Skin of body (tissue), 2 donors: ENCODE results near the gene GALNT9. TPM values are rescaled to one million over a fixed set of nuclear protein-coding genes. Genes with fewer than 3 reads are reported as not detected.
A peak's percentile ranks its signal among the peaks of the same experiment; 100 is the strongest.

Source experiments
- DNase-seq: peaks from one replicate; lab custom pipeline; 2025; lab: John Stamatoyannopoulos, UW
- total RNA-seq: library from RNA; depleted of rRNA; stranded (reverse); fragments of >200 nt; gene quantifications from one replicate; pipeline ENCODE4 v1.2.3, GENCODE V29; 2014

The GALNT9 gene
- total RNA-seq, 1 donor from 2014 or later: 0.20 TPM

DNA sequence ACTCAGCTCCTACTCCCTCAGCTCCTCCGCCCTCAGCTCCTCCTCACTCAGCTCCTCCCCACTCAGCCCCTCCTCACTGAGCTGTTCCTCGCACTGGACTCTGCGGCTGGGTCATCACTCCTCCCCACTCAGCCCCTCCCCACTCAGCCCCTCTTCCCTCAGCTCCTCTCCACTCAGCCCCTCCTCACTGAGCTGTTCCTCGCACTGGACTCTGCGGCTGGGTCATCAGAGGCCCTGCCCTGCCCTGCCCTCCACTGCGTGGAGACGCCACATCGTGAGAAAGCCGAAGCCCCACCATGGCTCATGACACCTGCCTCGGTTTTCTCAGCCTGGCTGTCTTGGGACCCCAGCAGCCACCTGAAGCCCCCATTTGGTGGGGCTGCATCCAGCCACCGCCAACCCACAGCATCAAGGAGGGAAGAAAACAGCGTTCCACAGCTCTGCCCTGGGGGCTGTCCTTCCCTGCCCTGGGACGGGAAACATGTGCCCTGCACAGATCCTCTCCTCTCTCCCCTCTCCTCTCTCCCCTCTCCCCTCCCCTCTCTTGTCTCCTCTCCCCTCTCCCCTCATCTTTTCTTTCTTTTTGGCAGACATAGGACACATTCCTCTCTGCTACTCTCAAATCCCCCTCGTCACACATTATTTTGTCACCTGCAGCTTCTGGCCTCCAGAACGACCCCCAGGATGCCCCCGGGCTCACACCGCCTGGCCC is 167.4 kb downstream of the GALNT9 start:
- no peak for DNase-seq

DNA sequence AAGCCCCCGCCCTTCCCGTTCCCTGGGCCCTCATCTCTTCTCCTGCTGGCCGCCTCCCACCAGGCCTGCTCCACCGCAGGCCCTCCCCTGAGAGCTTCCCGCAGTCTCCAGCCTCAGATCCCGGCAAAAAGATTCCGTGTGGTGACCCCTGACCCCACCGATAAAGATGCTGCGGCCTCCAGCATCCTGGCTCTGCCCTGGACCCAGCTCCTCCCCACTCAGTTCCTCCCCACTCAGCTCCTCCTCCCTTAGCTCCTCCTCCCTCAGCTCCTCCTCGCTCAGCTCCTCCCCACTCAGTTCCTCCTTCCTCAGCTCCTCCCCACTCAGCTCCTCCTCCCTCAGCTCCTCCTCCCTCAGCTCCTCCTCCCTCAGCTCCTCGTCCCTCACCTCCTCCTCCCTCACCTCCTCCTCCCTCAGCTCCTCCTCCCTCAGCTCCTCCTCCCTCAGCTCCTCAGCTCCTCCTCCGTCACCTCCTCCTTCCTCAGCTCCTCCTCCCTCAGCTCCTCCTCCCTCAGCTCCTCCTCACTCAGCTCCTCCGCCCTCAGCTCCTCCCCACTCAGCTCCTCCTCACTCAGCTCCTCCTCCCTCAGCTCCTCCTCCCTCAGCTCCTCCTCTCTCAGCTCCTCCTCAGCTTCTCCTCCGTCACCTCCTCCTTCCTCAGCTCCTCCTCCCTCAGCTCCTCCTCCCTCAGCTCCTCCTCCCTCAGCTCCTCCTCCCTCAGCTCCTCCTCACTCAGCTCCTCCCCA is 168.2 kb downstream of the GALNT9 start:
- no peak for DNase-seq

DNA sequence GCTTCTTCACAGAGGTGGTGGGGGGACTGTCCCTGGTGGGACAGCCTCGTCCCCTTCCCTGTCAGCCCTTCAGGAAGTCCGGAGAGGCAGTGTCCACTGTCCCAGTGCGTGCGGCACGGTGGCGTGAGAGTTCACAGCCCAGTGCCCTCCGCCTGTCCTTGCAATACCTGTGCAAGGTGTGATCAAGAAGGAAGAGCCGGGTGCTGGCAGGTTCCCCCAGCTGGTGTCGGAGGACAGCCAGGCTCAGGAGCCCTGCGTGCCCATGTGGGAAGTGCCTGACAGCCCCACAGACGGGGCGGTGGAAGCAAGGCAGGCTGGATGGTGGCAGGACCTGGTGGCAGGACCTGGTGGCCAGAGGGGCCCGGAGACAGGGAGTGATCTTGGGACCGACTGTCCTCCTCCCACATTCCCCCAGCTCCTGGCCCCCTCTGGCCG is 168.8 kb downstream of the GALNT9 start:
- DNase-seq: no peak

DNA sequence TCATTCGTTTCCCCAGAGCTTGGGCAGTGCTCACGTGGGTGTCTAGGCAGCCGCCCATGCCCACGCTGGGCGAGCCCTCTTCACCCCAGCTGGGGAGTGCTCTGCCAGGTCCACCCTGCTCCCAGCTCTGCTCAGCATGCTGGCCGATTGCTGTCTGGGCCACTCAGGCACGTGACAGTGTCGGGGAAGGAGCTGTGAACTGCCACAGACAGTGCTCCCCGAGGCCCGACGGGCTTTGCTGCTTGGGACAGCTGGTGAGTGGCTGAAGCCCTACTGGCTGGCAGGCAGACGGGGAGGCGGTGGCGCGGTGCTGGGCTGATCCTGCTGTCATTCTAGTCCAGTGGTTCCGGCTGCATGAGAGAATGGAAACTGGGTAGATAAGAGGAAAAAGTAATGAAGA is 169.4 kb downstream of the GALNT9 start:
- no peak for DNase-seq

DNA sequence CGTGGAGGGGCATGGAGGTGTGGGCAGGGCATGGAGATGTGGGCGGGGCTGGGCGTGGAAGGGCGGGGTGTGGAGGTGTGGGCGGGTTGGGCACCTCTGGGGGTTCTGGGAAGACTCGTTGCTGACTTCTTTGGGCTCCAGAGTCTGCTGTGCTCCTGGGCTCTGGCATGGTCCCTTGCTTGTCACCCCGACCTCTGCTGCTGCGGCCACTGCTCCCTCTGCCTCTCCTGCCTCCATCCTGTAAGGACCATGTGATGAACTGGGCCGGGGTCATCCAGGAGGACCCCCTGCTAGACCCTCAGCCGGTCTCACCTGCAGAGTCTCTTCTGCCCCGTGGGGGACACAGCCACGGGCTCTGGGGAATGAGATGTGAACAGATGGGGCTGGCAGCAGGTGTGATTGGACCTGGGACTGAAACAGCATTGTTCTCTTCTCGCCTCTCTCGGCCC is 169.8 kb downstream of the GALNT9 start:
- DNase-seq: no peak

DNA sequence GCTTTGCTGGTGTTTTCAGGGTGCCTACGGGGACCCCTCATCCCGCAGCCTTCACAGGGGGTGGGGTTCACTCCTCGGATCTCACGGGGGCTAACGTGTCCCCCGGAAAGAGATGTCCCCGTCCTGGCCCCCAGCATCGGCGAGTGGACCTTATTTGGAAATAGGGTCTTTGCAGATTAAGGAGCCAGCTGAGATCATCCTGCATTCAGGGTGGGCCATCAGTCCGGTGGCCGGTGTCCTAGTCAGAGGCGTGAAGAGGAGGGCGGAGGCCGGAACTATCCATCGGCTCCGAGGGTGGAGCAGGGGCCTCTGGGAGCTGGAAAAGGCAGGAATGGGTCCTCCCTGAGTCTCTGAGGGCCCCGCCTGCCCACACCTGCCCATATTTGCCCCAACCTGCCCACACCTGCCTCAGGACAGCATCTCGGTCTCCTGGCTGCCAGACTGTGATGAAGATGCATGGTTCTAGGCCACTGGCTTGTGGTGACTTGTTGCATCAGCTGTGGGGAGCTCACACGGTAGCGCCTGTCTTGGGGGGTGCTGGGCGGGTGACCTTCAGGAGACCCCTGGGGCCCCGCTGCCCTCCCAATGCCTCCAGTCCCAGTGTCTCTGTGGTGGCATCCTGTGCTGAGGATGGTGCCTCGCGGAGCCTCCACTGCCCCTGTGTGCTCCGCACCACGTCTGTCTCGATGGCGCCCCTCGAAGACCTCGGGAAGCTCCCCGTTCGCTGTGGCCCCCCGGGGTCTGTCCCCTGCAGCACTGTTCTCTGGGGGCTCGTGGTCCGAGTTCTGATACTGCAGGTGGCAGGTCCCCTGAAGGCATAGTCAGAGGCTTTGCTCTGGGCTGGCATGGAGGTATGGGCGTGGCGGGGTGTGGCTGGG is 170.5 kb downstream of the GALNT9 start:
- no peak for DNase-seq

DNA sequence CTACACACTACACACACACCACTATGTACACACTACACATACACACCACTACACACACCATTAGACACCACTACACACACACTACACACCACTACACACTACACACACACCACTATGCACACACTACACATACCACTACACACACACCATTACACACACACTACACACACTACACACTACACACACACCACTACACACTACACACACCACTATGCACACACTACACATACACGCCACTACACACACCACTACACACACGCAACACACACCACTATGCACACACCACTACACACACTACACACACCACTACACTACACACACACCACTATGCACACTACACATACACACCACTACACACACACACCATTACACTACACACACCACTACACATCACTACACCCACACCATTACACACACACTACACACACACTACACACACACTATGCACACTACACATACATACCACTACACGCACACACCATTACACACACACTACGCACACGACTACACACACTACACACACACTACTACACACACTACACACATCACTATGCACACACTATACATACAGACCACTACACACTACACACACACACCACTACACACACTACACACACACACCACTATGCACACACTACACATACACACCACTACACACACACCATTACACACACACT is 171.5 kb downstream of the GALNT9 start:
- no peak for DNase-seq

DNA sequence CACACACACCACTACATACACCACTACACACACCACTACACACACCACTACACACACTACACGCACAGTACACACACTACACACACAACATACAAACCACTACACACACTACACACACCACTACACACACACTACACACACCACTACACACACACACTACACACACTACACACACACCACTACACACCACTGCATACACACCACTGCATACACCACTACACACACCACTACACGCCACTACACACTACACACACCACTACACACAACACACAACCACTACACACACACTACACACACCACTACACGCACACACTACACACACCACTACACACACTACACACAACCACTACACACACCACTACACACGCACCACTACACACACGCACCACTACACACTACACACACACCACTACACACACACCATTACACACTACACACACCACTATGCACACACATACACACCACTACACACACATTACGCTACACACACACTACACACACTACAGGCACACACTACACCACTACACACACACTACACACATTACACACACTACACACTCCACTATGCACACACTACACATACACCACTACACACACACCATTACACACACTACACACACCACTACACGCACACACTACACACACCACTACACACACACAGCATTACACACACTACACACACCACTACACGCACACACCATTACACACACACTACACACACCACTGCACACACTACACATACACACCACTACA is 172.6 kb downstream of the GALNT9 start:
- no peak for DNase-seq

DNA sequence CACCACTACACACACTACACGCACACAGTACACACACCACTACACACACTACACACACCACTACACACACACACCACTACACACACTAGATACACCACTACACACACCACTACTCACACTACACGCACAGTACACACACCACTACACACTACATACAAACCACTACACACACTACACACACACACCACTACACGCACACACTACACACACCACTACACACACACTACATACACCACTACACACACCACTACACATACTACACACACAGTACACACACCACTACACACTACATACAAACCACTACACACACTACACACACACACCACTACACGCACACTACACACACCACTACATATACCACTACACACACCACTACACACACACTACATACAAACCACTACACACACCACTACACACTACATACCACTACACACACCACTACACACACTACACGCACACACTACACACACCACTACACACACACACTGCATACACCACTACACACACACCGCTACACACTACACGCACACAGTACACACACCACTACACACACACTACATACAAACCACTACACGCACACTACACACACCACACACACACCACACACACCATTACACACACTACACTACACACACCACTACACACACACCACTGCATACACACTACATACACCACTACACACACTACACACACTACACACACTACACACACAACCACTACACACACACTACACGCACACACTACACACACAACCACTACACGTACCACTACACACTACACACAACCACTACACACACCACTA is 173.4 kb downstream of the GALNT9 start:
- no peak for DNase-seq

DNA sequence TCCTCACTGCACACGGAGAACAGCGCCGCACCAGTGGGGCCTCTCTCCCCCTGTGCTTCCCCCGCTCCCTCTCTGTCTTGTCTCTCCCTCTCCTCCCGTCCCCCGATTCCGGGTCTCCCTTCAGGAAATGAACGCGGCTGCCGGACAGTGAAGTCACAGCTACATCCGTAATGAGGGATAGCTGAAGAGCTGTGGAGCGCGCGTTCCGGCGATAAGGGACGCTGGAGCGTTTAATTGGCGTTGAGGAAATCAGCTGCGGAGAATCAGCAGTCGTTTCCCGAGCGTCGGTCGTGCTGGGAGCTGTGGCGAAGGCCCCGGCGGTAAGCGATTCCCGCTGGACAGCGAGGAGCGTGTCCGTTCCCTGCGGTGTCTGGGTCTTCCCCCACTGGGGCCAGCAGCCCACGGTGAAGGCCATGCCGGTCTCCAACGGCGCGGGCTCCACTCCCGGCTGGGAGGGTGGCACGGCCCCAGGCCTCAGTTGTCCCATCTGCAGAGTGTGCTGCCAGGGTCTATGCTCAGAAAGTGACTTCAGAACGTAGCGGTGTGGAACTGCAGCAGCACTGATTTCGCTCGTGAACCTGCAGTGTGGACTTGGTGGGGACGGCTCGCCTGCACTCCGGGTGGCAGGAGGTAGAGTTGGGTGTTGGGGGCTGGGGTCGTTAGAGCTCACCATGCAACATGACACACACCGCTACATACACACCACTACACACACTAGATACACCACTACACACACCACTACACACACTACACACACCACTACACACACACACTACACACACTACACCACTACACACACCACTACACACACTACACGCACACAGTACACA is 174.2 kb downstream of the GALNT9 start:
- DNase-seq: no peak

DNA sequence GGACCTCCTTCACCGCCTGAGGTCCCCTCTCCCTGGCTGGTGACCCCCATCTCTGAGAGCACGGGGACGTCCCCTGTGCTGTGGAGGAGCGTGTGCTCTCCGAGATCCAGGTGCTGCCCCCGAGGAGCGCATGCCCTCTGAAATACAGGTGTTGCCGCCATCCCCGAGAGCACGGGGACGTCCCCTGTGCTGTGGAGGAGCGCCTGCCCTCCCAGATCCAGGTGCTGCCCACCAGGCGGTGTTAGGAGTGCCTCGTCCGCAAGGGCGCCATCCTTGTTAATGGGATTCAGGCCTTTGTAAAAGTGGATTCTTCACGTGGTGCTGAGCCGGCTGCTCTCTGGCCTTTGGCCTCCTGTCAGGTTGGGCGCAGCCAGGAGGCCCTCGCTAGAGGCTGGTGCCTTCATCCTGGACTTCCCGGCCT is 175.0 kb downstream of the GALNT9 start:
- DNase-seq: no peak

DNA sequence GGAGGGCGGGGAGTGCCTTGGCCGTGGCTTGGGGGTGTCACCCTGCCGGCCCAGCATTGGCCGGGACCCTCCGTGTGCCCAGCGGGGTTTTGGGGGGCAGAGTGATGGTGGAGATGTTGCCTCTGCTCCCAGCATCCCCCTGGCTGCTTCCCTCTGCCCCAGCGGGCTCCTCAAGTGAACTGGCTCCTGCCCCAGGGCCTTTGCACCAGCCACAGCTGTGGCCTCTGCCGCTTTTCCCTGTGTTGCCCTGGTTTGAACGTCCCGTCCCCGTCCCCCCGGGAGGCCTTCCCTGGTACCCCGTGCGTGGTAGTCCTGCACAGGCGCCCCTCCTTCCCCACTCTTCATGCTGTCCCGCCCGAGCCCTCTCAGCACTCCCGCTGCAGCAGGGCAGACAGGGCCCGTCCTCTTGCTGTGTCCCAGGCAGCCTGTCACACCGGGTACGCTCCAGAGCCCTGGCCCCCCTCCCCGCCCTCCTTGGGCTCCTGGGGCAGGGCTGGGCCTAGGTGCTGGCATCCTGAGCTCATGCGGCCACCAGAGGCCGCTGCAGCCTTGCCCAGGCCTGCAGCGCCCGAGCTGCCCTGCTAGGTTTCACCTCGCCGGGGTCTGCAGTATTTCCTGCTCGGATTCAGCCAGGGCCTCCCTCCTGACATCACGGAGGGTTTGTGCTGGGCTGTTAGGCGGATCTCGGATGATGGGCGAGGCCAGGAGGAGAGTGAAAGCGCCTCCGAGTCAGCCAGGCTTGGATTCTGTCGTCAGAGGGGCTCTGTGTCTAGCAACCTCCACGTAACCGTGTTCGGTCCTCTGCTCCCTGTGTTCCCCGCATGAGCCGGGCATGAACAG is 175.7 kb downstream of the GALNT9 start:
- DNase-seq: peak; percentile 64

DNA sequence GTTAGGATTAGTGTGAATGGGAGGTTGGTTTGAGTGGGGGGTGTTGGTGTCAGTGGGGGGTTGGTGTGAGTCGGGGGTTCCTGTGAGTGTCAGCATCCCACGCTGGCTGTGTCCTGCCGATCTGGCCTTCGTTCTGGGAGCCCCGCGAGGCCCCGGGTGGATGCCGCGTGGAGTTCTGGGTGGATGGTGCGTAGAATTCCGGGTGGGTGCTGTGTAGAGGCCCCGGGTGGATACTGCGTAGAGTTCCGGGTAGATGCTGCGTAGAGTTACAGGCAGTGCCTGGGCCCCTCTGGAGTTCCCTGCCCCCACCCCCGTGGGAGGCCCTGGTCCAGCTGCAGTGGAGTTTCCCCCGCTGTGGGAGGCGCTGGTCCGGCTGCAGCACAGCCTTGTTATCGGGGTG is 176.4 kb downstream of the GALNT9 start:
- no peak for DNase-seq

DNA sequence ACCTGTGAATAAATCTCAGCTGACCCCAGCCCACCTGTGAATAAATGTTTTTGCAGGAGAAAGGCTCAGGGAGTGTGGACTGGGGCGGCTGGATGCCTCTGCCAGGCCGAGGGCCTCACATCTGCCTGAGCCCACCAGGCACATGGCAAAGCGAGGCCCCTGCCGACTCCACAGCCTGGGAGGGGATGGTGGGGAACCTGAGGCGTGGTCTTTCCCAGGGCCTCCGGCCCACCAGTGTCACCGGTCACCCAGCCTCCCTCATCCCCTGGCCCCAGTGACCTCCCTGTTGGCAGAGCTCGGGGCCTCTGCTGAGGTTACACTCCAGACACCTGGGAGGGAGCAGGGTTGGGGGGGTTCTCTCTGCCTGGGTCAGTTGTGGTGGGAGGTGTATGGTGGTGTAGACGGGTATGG is 177.0 kb downstream of the GALNT9 start:
- DNase-seq: no peak

DNA sequence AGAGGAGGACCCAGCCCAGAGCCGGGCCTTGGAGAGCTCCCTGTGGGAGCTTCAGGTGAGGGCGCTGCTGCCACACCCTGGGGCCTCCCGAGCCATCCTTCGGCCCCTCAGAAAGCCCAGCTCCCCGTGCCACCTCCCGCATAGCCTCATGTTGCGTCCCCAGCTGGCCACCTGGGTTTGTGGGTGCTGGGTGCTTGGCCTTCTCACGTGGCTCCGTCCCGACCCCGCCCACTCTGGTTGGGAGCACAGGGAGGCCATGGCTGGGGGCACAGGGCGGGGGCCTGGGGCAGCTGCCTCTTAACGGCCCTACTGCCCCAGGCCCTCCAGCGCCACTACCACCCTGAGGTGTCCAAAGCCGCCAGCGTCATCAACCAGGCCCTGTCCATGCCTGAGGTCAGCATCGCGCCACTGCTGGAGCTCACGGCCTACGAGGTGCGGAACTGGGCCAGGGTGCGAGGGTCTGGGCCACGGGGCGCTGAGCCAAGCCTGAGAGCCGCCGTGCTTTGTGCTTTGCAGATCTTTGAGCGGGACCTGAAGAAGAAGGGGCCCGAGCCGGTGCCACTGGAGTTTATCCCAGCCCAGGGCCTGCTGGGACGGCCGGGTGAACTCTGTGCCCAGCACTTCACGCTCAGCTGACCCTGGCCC is 177.5 kb downstream of the GALNT9 start:
- DNase-seq: no peak

DNA sequence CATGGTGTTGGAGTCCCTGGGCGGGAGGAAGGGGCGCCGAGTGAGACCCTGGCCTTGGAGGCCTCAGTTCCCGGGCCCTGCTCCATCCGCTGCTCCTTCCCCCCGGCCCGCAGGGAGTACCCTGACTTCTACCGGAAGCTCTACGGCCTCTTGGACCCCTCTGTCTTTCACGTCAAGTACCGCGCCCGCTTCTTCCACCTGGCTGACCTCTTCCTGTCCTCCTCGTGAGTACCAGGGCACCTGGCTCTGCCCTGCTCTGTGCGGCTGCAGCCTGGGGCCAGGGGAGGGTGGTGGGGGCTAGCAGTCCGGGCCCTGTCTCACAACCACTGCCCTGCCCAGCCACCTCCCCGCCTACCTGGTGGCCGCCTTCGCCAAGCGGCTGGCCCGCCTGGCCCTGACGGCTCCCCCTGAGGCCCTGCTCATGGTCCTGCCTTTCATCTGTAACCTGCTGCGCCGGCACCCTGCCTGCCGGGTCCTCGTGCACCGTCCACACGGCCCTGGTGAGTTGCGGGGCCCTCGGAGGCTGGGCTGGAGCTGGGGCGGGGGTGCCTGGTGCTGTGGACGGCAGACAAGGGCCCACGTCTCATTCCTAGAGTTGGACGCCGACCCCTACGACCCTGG is 178.1 kb downstream of the GALNT9 start:
- DNase-seq: no peak

DNA sequence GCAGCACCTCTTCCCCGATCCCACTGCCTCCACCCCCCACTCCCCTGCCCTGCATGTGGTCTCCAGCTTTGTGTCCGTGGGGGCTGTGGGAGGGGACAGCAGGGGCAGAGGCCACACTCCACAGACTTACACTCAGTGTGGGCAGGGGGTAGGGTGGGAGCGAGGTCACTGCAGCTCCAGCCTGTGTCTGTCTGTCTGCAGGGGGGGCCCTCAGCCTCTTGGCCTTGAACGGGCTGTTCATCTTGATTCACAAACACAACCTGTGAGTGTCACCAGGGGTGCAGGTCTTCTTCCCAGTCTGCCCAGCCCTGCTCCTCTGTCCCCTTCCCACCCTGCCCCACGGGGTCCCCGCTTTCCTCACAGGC is 178.6 kb downstream of the GALNT9 start:
- DNase-seq: no peak
